ENCODE data around the gene SLC66A1. TPM values are rescaled to one million over a fixed set of nuclear protein-coding genes. Genes with fewer than 3 reads are reported as not detected.

SLC66A1 gene
- total and polyA plus RNA-seq, 9 of the 15 experiments (the other 6 are each of a cell fraction or from before 2014, with no cell fraction given) = 1.2 to 40.8 (median 18.6) TPM

- no peak for TF ChIP-seq FOXK1 (CRISPR knock-in tag; IDR thresholded peaks at IDR 0.05; ENCODE audit: borderline replicate concordance)
- TF ChIP-seq SRF (CRISPR knock-in tag; IDR thresholded peaks at IDR 0.05) = peak in 1 of 2 experiments; percentile 74; a peak in 1 of 4 replicates
- TF ChIP-seq HDAC8 (tag; IDR thresholded peaks at IDR 0.05) = no peak
- 0 out of 2 replicates have a peak, but pooled peaks have one; percentile 24 for TF ChIP-seq HLTF (IDR thresholded peaks at IDR 0.05)
- no peak for TF ChIP-seq NEUROD1 (IDR thresholded peaks at IDR 0.05; ENCODE audit: borderline replicate concordance, low read depth, low read length, partially characterized antibody)
- no peak for TF ChIP-seq BRF1 (IDR thresholded peaks at IDR 0.05; ENCODE audit: borderline replicate concordance, extremely low read depth, insufficient read length)
- TF ChIP-seq CHD2 (IDR thresholded peaks at IDR 0.05; ENCODE audit: low read depth, low read length) = no peak
- TF ChIP-seq HDAC3 (IDR thresholded peaks at IDR 0.05; ENCODE audit: borderline replicate concordance, partially characterized antibody) = no peak
- no peak for TF ChIP-seq ZNF561 (CRISPR knock-in tag; conservative IDR thresholded peaks at IDR 0.05)
- TF ChIP-seq ZNF23 (CRISPR knock-in tag; IDR thresholded peaks at IDR 0.05) = no peak
- TF ChIP-seq EGR1 (conservative IDR thresholded peaks at IDR 0.05) = peak; percentile 95
- TF ChIP-seq RBM34 (IDR thresholded peaks at IDR 0.05; ENCODE audit: borderline replicate concordance, insufficient read depth, low read length) = no peak
- no peak; the same call in 1 of the 2 replicates for TF ChIP-seq POLR2AphosphoS2 (IDR thresholded peaks at IDR 0.05; ENCODE audit: low read length)
- TF ChIP-seq, protein P1, sequence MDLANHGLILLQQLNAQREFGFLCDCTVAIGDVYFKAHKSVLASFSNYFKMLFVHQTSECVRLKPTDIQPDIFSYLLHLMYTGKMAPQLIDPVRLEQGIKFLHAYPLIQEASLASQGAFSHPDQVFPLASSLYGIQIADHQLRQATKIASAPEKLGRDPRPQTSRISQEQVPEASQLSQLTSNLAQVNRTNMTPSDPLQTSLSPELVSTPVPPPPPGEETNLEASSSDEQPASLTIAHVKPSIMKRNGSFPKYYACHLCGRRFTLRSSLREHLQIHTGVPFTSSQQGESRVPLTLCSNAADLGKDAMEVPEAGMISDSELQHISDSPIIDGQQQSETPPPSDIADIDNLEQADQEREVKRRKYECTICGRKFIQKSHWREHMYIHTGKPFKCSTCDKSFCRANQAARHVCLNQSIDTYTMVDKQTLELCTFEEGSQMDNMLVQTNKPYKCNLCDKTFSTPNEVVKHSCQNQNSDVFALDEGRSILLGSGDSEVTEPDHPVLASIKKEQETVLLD (IDR thresholded peaks at IDR 0.05) = 0 out of 2 replicates have a peak, but pooled peaks have one; percentile 1
- TF ChIP-seq IRF9 (tag; IDR thresholded peaks at IDR 0.05) = no peak
- no peak for TF ChIP-seq ZNF583 (CRISPR knock-in tag; IDR thresholded peaks at IDR 0.05)
- no peak for TF ChIP-seq CEBPZ (IDR thresholded peaks at IDR 0.05; ENCODE audit: borderline replicate concordance, low read depth, low read length)
- no peak for TF ChIP-seq SMAD1 (IDR thresholded peaks at IDR 0.05; ENCODE audit: low read depth, low read length, partially characterized antibody)
- 0 out of 4 replicates have a peak, but pooled peaks of 1 of the 2 experiments have one; percentile 6 for TF ChIP-seq TRIM24 (IDR thresholded peaks at IDR 0.05)
- no peak for TF ChIP-seq STAG1 (CRISPR knock-in tag; IDR thresholded peaks at IDR 0.05; ENCODE audit: borderline replicate concordance)
Measured at GRCh38 chr1:19312782-19313635, 883 bp downstream of the SLC66A1 start (continued).

Data from K562 (cell line).